Measurements from ENCODE around the gene TSHZ1. TPM values are rescaled to one million over a fixed set of nuclear protein-coding genes. Genes with fewer than 3 reads are reported as not detected.

TSHZ1 gene
- total and polyA plus RNA-seq, 2 of the 8 experiments (the other 6 are each of a cell fraction or from before 2014, with no cell fraction given), result 0.03 to 0.32 TPM

DNA sequence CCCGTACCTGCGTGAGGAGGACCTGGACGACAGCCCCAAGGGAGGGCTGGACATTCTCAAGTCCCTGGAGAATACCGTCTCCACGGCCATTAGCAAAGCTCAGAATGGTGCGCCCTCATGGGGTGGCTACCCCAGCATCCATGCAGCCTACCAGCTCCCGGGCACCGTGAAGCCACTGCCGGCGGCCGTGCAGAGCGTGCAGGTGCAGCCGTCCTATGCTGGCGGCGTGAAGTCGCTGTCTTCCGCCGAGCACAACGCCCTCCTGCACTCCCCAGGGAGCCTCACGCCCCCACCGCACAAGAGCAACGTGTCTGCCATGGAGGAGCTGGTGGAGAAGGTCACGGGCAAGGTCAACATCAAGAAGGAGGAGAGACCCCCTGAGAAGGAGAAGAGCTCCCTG lies 76.4 kb downstream of the TSHZ1 start (continued):
- no peak for TF ChIP-seq CBX8 (IDR thresholded peaks at IDR 0.05; ENCODE audit: borderline replicate concordance, low read depth, low read length)
- TF ChIP-seq NANOG (IDR thresholded peaks at IDR 0.05; ENCODE audit: insufficient read depth, low read depth, low read length, poor library complexity, severe bottlenecking), result no peak
- no peak for TF ChIP-seq CHD7 (IDR thresholded peaks at IDR 0.05; ENCODE audit: insufficient replicate concordance, low read length)
- no peak for TF ChIP-seq SP1 (IDR thresholded peaks at IDR 0.05; ENCODE audit: low read depth, low read length)
- TF ChIP-seq CHD1 (IDR thresholded peaks at IDR 0.05; ENCODE audit: low read depth, low read length), result no peak
